Pancreas (tissue), 10 donors: ENCODE results near the gene CHPF2. TPM values are rescaled to one million over a fixed set of nuclear protein-coding genes. Genes with fewer than 3 reads are reported as not detected.

ENCODE experiments used
- ATAC-seq, 4 donors: fragments of 200-7000 bp; cut with Tn5 transposase; one replicate each; pipeline versions ENCODE4 v1.8.0 to v1.9.1; 2020; ENCODE audit warnings: mild to moderate bottlenecking in 4 of 4, moderate library complexity in 4 of 4
- DNase-seq, 6 donors: peaks; one replicate each; pipeline ENCODE4 v3.0.0-alpha.2; 2020
- FAIRE-seq: peaks from 2 replicates; lab custom pipeline; 2012; peaks lifted over from hg19 to GRCh38; lab: Jason Lieb, UNC
- H3K27ac ChIP-seq, 4 donors: fragments of 200-600 bp; sonication (generic); 1 replicate in 3 of 4; 2 replicates in 1 of 4; pipeline versions ENCODE4 v1.5.0 to v1.8.0; 2020
- H3K27me3 ChIP-seq, 4 donors: fragments of 200-600 bp; one replicate each; pipeline ENCODE4 v1.8.0; 2021
- H3K36me3 ChIP-seq, 3 donors: fragments of 200-600 bp; sonication (generic) in 1 of 3; one replicate each; pipeline versions ENCODE4 v1.5.0 to v1.8.0; 2020 to 2021
- H3K4me1 ChIP-seq, 3 donors: fragments of 200-600 bp; one replicate each; pipeline ENCODE4 v1.8.0; 2021
- H3K4me3 ChIP-seq, 4 donors: fragments of 200-600 bp; sonication (generic) in 2 of 4; one replicate each; pipeline versions ENCODE4 v1.5.0 to v1.8.0; 2020 to 2021
- H3K9me3 ChIP-seq, 4 donors: fragments of 200-600 bp; one replicate each; pipeline ENCODE4 v1.8.0; 2021
- CTCF ChIP-seq, 4 donors: fragments of 200-600 bp; sonication (generic) in 3 of 4; IDR thresholded peaks; one replicate each; pipeline versions ENCODE4 v1.5.0 to v1.8.0; 2021; ENCODE audit warnings: antibody characterized with exemption in 4 of 4
- WGBS, 2 donors: extraction: QIAGEN DNeasy Blood & Tissue Kit; methylation state at CpG; one replicate each; pipeline ENCODE4 v1.1.7; 2013; 5-methylcytosine and 5-hydroxymethylcytosine counted together
- intact Hi-C, 3 donors: fragments of 100-400 bp; cut with DNase I; formaldehyde crosslinking; loops; one replicate each; pipeline versions ENCODE4 v1.11.1 to v1.14.2; 2022
- polyA plus RNA-seq, 2 donors: library from polyadenylated mRNA; stranded (reverse); fragments of 200-250 nt; gene quantifications; one replicate each; pipeline ENCODE4 v1.2.3, GENCODE V29; 2013
- total RNA-seq, 6 donors: library from RNA; stranded (reverse); fragmentation: NEBNext Ultra II Directional in 4 of 6; extraction: Animal tissue kit (Norgen Biotek cat#: 25700) in 4 of 6; gene quantifications; one replicate each; pipeline versions ENCODE4 v1.2.1 to v1.2.4, GENCODE V29; 2021 to 2023
- donor health status: healthy with polysubstance abuse.
- donor health status: DM: no; HTN: no; CAD: no; lungs with moderate emphysema.
- donor health status: DM: no; HTN: no; CAD: no.
- donor health status: control.
- donor health status: control.
- donor health status: Bipolar disorder and iron deficiency.
- donor health status: DM: yes; HTN: yes; CAD: no.
- donor health status: DM: no; HTN: no; CAD: no.
- donor health status: DM: no; HTN: no; CAD: no.
- donor health status: DM: yes; HTN: yes; CAD: no.

Gene CHPF2
- total and polyA plus RNA-seq, 8 donors = 12.8 to 38.6 (median 21.7) TPM

- H3K27me3 ChIP-seq = no peaks in the 10 kb centered on the region
- H3K4me3 ChIP-seq = no peak overlapping the region
- no peaks in the 10 kb centered on the region for H3K36me3 ChIP-seq
- FAIRE-seq (no peak), DNase-seq (no peak), ATAC-seq (no peak)
- intact Hi-C loops = no loop called here
- TF ChIP-seq CTCF (IDR thresholded peaks at IDR 0.05) = no peak
- no peaks in the 10 kb centered on the region for H3K4me1 ChIP-seq
- WGBS, 2 donors = 72 to 77% methylated on average over 2 of the region's 2 CpGs
- H3K9me3 ChIP-seq = no peaks in the 10 kb centered on the region
- no peak overlapping the region for H3K27ac ChIP-seq
These were observed 53.9 kb downstream of the CHPF2 start for GRCh38 chr7:151286148-151286547.

Other genes with a start within 250 kb of the CHPF2 start
- 1 to 10 TPM; 1.0 to 5.1 (median 3.1) TPM for gene NOS3, start 241.5 kb upstream of the CHPF2 start, total RNA-seq
- 10 to 100 TPM in 1 of 2 donors, 1 to 10 TPM in 1; 6.0 to 12.5 TPM for gene NOS3, start 241.5 kb upstream of the CHPF2 start, polyA plus RNA-seq
- gene ATG9B, start 208.0 kb upstream of the CHPF2 start, total RNA-seq = under 1 TPM in 5 of 6 donors, not detected in 1; 0.06 to 0.46 (median 0.20) TPM
- gene ATG9B, start 208.0 kb upstream of the CHPF2 start, polyA plus RNA-seq = 1 to 10 TPM in 1 of 2 donors, under 1 TPM in 1; 0.72 to 1.5 TPM
- 10 to 100 TPM in 3 of 6 donors, 1 to 10 TPM in 3; 6.1 to 18.5 (median 10.1) TPM for gene ABCB8, start 204.0 kb upstream of the CHPF2 start, total RNA-seq
- gene ABCB8, start 204.0 kb upstream of the CHPF2 start, polyA plus RNA-seq = 10 to 100 TPM; 23.6 to 29.0 TPM
- gene ASIC3, start 184.0 kb upstream of the CHPF2 start, total RNA-seq = 1 to 10 TPM in 1 of 6 donors, under 1 TPM in 5; 0.47 to 2.1 (median 0.71) TPM
- gene ASIC3, start 184.0 kb upstream of the CHPF2 start, polyA plus RNA-seq = 1 to 10 TPM; 7.0 to 8.7 TPM
- gene CDK5, start 174.6 kb upstream of the CHPF2 start, total RNA-seq = 1 to 10 TPM; 3.7 to 7.0 (median 4.8) TPM
- gene CDK5, start 174.6 kb upstream of the CHPF2 start, polyA plus RNA-seq = 1 to 10 TPM; 4.6 to 7.8 TPM
- gene SLC4A2, start 172.9 kb upstream of the CHPF2 start, total RNA-seq = 100 to 1,000 TPM in 1 of 6 donors, 10 to 100 TPM in 5; 69.2 to 117 (median 85.5) TPM
- 100 to 1,000 TPM; 188 to 211 TPM for gene SLC4A2, start 172.9 kb upstream of the CHPF2 start, polyA plus RNA-seq
- 10 to 100 TPM; 23.5 to 51.1 (median 35.9) TPM for gene FASTK, start 151.7 kb upstream of the CHPF2 start, total RNA-seq
- 100 to 1,000 TPM; 178 to 265 TPM for gene FASTK, start 151.7 kb upstream of the CHPF2 start, polyA plus RNA-seq
- gene TMUB1, start 149.0 kb upstream of the CHPF2 start, total RNA-seq = 10 to 100 TPM; 34.5 to 49.8 (median 39.3) TPM
- gene TMUB1, start 149.0 kb upstream of the CHPF2 start, polyA plus RNA-seq = 100 to 1,000 TPM in 1 of 2 donors, 10 to 100 TPM in 1; 52.8 to 103 TPM
- gene AGAP3, start 146.0 kb upstream of the CHPF2 start, total RNA-seq = 10 to 100 TPM; 41.5 to 81.0 (median 54.7) TPM
- 10 to 100 TPM; 89.8 to 93.9 TPM for gene AGAP3, start 146.0 kb upstream of the CHPF2 start, polyA plus RNA-seq
- not detected for gene GBX1, start 64.8 kb upstream of the CHPF2 start, total RNA-seq
- gene GBX1, start 64.8 kb upstream of the CHPF2 start, polyA plus RNA-seq = not detected
- not detected for gene ASB10, start 45.2 kb upstream of the CHPF2 start, total RNA-seq
- not detected for gene ASB10, start 45.2 kb upstream of the CHPF2 start, polyA plus RNA-seq
- not detected for gene H2BK1, start 22.0 kb upstream of the CHPF2 start, total RNA-seq
- not detected for gene H2BK1, start 22.0 kb upstream of the CHPF2 start, polyA plus RNA-seq
- gene ABCF2, start 5.3 kb upstream of the CHPF2 start, total RNA-seq = 10 to 100 TPM in 4 of 6 donors, 1 to 10 TPM in 2; 7.1 to 13.6 (median 11.9) TPM
- gene ABCF2, start 5.3 kb upstream of the CHPF2 start, polyA plus RNA-seq = 10 to 100 TPM in 1 of 2 donors, 1 to 10 TPM in 1; 9.7 to 10.9 TPM
- 10 to 100 TPM; 13.0 to 30.8 (median 15.3) TPM for gene SMARCD3, start 16.2 kb downstream of the CHPF2 start, total RNA-seq
- 10 to 100 TPM; 46.6 to 69.9 TPM for gene SMARCD3, start 16.2 kb downstream of the CHPF2 start, polyA plus RNA-seq
- gene NUB1, start 109.3 kb downstream of the CHPF2 start, total RNA-seq = 10 to 100 TPM; 23.1 to 30.6 (median 24.0) TPM
- 10 to 100 TPM; 19.5 to 23.6 TPM for gene NUB1, start 109.3 kb downstream of the CHPF2 start, polyA plus RNA-seq
- 1 to 10 TPM in 3 of 6 donors, under 1 TPM in 3; 0.28 to 1.7 (median 0.90) TPM for gene WDR86, start 177.6 kb downstream of the CHPF2 start, total RNA-seq
- 1 to 10 TPM in 1 of 2 donors, under 1 TPM in 1; 0.99 to 1.7 TPM for gene WDR86, start 177.6 kb downstream of the CHPF2 start, polyA plus RNA-seq
- gene CRYGN, start 207.7 kb downstream of the CHPF2 start, total RNA-seq = under 1 TPM in 2 of 6 donors, not detected in 4; 0.09 to 0.18 TPM
- under 1 TPM; 0.07 to 0.08 TPM for gene CRYGN, start 207.7 kb downstream of the CHPF2 start, polyA plus RNA-seq